ENCODE measurements around the gene SPATA31C1.
A peak's percentile ranks its signal among the peaks of the same experiment; 100 is the strongest.
"Not testable (repeated sequence)": the region's sequence is repeated elsewhere in the genome, so short reads cannot be mapped to it uniquely, and the experiment has no call there.

The SPATA31C1 gene

GRCh38 chr9:87887661-87888480 lies 29.9 kb upstream of the SPATA31C1 start:
- DNase-seq: no peak

GRCh38 chr9:87888501-87888900 lies 29.3 kb upstream of the SPATA31C1 start:
- no peak for DNase-seq

DNA sequence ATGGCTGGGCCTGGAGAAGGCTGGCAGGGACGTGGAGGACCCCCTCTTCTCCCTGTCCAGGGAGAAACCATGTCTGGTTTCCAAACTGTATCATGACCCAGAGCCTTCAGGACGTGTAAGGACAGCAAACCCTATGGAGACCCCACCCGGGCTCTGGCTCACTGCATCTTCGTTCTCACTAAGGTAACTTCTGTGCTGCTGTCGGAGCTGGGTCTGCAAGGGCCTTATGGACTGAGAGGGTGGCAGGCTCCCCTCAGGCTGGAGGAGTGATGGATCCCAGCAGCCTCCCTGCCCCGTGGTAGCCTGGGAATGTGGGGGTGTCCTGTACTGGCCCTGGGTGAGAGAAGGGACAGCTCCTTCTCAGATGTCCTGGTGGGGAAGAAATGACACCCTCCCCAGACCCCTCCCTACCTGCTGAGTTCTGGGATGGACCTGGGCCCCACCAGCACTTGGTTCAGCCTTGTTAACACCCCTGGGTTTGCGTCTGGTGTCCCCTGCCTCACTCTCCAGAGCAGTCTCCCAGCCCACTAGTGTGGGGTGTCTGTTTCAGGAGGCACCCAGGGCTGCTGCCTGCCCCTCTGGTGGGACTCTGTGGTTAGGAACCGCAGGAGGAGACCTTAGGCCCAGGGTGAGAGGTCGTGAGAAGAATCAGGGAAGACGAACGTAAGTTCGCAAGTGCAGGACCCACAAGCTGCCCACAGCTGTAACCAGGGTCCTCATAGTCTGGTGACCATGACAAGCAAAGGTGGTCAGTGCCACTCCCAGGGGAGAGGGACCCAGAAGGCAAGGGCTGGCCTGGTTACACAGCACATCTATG lies 28.5 kb upstream of the SPATA31C1 start:
- DNase-seq: no peak

- no peak for DNase-seq
Measured at GRCh38 chr9:87889882-87890252, 27.9 kb upstream of the SPATA31C1 start.

DNA sequence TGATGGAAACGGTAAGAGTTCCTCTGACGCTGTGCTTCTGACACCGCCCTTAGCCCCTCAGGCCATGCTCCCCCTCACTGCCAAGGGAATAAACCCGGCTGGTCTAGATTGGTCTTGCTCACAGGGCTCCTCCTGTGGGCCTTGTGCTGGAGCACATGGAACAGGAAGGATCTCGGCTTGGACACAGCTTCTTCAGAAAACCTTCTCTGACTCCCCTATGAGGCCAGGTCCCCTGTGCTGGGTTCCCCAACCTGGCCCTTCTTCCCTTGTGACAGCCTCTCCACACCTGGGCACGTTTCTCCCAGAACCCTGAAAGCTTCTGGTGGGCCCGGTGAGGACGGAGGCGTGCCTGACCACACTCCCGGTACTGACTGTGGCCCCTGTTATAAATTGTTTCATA lies 26.9 kb upstream of the SPATA31C1 start:
- no peak for DNase-seq

DNA sequence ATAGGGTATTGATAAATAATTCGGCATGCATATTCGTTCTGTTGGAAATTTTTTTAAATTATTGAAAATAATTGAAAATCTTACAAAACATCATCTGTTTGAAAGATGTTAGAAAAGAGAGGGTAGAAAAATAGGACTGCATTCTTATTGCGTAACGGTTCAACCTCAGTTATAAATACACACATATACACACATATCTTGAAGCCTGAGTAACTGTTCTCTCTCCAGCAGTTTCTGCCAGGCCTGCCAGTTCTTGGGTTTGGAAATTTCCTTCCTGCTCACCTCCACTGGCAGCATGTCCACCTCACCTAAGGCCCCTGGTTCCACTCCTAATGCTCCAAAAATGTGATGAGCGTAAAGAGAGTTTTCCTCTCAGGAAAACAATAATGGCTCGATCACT lies 26.0 kb upstream of the SPATA31C1 start:
- no peak for DNase-seq

DNA sequence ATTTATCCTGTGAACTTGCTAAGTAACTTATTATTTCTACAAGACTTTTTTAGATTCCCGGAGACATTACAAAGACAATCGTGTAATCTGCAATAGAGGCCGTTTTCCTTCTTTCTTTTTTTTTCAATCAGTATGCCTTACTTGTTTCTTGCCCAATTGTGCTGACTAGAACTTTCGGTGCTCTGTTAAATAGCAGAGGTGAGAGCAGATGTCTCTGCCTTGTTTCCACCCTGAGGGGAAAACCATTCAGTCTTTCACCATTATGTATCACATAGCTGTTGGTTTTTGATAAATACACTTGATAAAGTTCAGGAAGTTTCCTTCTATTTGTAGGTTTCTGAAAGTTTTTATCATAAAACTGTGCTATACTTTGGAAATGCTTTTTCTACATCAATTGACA lies 24.8 kb upstream of the SPATA31C1 start:
- DNase-seq: no peak

DNA sequence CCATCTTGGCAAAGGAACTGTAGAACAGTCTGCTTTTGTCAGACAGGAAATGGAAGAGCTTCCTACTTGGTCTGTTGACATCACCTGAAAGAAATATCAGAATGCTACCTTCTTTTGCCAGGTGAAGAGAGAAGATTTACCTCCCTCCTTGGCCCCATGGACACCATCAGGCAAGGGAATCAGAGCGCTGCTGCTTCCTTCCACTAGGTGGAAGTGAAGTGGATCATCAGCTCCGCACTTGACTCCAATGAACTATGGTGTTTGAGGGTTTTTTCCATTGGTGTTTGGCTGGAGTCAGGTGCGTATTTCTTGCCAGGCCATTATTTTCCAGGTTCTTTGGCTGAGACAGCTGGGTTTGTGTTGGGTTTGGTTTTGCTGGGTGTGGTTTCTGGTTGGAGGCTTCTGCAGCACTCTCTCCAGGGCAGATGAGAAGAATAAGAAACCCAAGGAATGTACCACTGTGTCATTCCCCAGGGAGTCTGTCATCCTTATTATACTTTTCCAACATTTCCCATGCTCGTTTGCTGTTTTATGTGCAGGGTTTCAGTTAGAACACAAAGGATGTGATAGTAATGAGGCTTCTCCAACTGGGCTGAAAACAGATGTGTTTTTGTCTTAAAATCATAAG lies 22.6 kb upstream of the SPATA31C1 start:
- DNase-seq: no peak

- no peak for DNase-seq
Measured at GRCh38 chr9:87896891-87897290, 20.9 kb upstream of the SPATA31C1 start.

GRCh38 chr9:87898151-87898550 lies 19.6 kb upstream of the SPATA31C1 start:
- DNase-seq: no peak

DNA sequence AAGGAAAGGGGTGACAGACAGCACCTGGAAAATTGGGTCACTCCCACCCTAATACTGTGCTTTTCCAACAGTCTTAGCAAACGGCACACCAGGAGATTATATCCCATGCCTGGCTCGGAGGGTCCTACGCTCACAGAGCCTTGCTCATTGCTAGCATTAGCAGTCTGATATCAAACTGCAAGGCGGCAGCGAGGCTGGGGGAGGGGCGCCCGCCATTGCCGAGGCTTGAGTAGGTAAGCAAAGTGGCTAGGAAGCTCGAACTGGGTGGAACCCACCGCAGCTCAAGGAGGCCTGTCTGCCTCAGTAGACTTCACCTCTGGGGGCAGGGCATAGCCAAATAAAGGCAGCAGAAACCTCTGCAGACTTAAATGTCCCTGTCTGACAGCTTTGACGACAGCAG lies 15.4 kb upstream of the SPATA31C1 start:
- DNase-seq: not testable (repeated sequence)

- DNase-seq: peak; percentile 45 to 51
Measured at GRCh38 chr9:87909310-87910041, 8.3 kb upstream of the SPATA31C1 start.

DNA sequence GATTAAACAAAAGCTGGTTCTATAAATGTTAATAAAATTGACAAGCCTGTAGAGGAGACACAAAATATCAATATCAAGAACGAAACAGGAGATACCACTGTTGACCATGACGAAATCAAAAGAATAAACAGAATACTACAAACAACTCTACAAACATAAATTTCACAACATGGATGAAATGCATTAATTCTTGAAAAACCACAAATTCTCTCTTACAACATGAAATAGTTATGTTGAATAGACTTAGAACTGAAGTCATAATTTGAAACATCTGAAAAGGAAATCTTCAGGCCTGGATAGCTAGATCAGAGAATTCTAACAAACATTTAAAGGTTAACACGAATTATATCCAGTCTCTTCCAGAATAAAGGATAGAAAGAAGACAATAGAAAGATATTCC lies 6.9 kb upstream of the SPATA31C1 start:
- no peak for DNase-seq

- not testable (repeated sequence) for DNase-seq
Measured at GRCh38 chr9:87919013-87919412, 1.3 kb downstream of the SPATA31C1 start.

DNA sequence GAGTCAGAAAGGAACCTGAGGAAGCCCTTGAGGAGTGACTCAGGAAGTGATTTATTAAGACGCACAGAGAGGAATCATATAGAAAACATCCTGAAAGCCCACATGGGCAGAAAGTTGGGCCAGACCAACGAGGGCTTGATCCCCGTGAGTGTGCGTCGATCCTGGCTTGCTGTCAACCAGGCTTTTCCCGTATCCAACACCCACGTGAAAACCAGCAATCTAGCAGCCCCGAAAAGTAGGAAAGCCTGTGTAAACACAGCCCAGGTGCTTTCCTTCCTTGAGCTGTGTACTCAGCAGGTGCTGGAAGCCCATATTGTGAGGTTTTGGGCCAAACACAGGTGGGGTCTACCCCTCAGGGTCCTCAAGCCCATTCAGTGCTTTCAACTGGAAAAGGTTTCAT lies 3.8 kb downstream of the SPATA31C1 start:
- DNase-seq: not testable (repeated sequence)

DNA sequence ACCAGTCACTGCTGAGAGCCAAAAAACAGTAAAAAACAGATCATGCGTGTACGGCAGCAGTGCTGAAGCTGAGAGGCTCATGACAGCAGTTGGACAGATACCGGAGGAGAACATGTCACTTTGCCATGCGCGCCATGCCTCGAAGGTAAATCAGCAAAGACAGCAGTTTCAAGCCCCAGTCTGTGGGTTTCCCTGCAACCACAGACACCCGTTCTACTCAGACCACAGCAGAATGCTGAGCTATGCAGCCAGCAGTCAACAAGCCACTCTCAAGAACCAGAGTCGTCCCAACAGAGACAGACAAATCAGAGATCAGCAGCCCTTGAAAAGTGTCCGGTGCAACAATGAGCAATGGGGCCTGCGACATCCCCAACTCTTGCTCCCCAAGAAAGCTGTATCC lies 5.2 kb downstream of the SPATA31C1 start:
- not testable (repeated sequence) for DNase-seq

DNA sequence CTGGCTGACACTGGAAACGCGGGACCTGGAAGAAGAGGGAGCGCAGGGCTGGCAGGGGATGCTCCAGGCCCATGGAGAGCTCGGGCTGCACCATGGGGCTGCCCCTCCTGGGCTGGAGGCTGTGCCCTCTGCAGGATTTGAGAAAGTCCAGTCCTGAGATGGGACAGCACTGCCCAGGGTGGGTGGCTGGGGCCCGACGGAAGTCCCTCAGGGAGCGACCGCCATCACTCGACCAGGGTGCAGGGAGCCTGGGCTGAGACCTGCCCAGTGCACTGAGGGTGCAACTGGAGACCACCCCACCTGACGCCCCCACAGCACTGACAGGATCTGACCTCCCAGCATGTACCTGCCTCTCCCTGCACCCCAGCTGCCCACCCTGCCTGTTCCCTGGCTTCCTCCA lies 7.1 kb downstream of the SPATA31C1 start:
- not testable (repeated sequence) for DNase-seq

GRCh38 chr9:87929152-87929551 lies 11.4 kb downstream of the SPATA31C1 start:
- DNase-seq: not testable (repeated sequence)

DNA sequence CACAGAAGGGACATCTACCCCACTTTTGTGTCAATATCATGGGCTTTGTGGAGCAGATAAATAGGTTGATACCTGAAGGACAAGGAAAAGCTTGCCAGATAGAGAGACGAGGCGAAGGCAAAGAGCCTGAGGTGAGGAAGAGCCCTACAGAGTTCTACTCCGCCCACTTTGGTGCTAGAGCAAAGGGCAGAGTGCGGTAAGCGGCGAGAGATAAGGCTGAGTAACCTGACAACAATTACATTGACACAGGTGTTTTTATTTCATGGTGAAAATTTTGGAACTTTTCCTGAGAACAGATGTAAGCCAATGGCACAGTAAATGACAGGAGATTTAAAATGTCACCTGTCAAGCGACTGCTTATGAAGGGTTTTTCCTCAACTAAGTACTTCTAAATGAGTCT lies 16.7 kb downstream of the SPATA31C1 start:
- DNase-seq: not testable (repeated sequence)

- not testable (repeated sequence) for DNase-seq
Measured at GRCh38 chr9:87937352-87937751, 19.6 kb downstream of the SPATA31C1 start.

DNA sequence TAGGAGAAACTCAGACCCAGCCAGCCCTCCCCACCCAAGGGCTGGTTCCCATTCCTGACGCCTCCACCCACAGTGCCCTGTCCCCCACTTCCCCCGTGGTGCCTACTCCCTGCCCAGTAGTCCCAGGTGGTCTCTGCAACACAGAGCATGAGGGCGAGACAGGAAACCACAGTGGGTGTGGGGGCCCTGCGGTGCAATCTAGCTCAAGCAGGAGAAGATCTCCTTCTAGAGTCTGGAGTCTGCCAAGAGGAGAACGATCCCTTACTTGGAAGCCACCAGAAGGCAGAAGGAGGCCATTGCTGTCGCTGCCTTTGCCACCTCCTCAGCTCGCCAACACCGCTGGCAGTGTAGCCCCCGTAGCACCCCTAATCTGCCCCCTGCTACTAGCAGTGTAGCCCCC lies 20.2 kb downstream of the SPATA31C1 start:
- not testable (repeated sequence) for DNase-seq

DNA sequence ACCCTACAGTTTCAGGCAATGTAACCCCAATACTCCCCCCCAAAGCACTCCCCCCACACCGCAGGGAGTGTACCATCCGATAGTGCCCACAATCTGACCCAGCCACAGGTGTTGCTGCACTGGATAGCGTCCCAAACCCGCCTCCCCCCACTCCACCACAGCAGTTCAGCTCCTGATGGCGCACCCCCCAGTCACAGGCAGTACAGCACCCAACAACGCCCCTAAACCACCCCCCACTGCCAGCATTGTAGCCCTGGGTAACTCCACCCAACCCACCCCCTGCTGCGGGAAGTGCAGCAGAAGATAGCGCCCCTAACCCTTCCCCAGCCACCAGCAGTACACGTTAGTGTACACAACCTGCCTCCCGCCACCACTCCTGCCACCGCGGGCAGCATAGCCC lies 20.6 kb downstream of the SPATA31C1 start:
- not testable (repeated sequence) for DNase-seq

DNA sequence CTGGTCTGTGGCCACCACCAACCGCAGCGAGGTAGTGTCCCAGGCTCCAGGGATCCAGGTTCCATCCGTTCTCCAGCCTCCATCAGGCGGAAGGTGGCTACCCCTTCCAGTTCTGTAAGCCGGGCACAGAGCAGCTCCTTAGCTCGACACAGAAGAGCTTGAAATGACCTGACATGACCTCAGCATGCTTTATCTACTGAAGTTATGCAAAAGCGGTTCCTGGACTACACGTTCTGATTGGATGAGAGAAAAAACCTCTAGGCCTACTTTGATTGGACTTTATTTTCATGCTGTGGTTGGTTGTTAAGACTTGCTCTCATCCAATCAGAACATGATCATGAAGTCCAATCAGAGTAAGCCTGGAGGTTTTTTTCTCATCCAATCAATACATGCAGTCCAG lies 21.3 kb downstream of the SPATA31C1 start:
- DNase-seq: not testable (repeated sequence)

All from SHP77 (cell line).